GM12892 (cell line): ENCODE data around the gene TBX1.

Source experiments
- DNase-seq: peaks from one replicate; pipeline ENCODE4 v3.0.0; 2011; ENCODE audit not compliant: insufficient read length
- FAIRE-seq: peaks from 2 replicates; lab custom pipeline; 2011; peaks lifted over from hg19 to GRCh38; lab: Jason Lieb, UNC
- POLR2A ChIP-seq: IDR thresholded peaks from 2 replicates; pipeline ENCODE4 v1.6.1; 2011; ENCODE audit warnings: low read depth, low read length, control low read depth
- POLR2AphosphoS5 ChIP-seq: IDR thresholded peaks from 2 replicates; pipeline ENCODE4 v1.6.1; 2011; ENCODE audit warnings: low read depth, low read length, control low read depth
- TAF1 ChIP-seq: IDR thresholded peaks from 2 replicates; pipeline ENCODE4 v1.6.1; 2011; ENCODE audit warnings: low read depth, mild to moderate bottlenecking, control low read depth, low read length, borderline replicate concordance

Gene TBX1

DNA sequence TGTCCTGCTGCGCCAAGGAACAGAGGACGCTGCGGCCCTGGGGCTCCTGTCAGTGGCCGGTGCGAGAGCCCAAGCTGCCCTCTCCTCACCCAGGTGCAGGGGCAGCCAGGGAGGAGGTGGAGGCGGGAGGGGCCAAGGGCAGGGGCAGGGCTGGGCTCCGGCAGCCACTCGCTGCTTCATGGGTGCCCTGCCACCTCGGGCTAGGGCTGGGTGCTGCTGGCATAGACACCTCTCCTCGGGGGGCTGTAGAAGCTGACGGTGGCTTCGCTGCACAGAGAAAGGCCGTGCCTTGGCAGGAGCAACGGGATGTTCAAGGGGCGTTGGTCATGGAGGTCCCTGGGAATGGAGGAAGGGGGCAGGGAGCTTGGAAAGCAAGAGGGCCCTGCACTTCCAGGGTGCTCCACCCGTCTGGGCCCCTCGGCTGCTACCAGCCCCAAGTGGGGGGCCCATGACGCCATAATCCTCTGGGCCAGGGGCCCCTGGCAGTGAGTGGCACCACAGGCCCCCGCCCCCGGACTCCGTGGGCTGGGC is 1.6 kb upstream of the TBX1 start:
- DNase-seq (no peak), FAIRE-seq (no peak)
- no peak for TF ChIP-seq POLR2AphosphoS5
- TF ChIP-seq TAF1: no peak
- no peak for TF ChIP-seq POLR2A

DNA sequence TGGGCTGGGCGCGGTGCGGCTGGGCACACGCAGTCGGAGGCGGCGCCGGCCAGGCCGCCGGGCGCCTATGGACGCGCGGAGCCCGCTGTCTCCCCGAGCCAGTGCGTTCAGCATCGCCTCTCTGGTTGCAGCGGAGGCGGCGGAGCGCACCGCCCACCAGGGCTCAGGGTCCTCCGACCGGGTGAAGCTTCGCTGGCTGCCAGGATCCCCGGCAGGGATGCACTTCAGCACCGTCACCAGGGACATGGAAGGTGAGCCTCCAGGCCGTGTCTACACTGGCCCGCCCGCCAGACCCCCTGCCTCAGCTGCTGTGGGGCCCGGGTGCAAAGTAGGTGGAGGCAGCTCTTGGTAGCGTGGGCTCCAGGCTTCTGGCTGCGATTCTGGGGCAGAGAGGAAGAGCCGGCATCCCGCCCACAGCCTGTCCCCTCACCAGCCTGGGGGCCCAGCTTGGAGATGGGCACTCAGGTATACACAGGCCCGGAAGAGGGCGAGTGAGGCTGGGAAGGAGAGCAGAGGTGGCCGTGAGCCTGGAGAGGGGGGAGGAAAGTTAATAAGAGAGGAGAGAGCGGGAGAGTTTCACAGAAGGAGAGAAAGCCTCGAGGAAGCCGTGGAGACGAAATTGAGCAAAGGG is 1.0 kb upstream of the TBX1 start:
- DNase-seq (no peak), FAIRE-seq (no peak)
- TF ChIP-seq POLR2A: no peak
- no peak for TF ChIP-seq POLR2AphosphoS5
- no peak for TF ChIP-seq TAF1

DNA sequence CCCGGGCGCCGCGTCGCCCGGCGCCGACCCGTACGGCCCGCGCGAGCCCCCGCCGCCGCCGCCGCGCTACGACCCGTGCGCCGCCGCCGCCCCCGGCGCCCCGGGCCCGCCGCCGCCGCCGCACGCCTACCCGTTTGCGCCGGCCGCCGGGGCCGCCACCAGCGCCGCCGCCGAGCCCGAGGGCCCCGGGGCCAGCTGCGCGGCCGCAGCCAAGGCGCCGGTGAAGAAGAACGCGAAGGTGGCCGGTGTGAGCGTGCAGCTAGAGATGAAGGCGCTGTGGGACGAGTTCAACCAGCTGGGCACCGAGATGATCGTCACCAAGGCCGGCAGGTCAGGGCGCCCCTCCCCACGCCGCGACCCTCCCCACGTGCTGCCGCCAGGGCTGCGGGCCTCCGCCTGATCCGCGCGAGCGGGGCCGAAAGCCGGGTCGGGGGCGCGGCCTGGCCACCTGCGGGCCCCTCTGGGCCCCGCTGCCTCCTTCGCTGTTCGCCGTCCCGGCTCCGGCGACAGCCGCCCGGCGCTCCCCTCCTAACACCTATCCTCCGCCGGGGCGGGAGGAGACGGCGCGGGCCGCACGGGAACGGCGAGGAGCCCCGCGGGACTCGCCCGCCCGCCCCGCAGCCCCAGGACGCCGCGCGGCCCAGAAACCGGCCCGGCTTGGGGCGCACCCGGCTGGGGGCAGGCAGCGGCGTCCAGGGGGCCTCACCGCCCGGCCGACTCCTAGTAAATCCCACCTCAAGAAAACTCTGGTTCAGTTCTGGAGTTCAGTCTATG is 560 bp downstream of the TBX1 start:
- no peak for DNase-seq
- FAIRE-seq: no peak
- no peak for TF ChIP-seq POLR2AphosphoS5

DNA sequence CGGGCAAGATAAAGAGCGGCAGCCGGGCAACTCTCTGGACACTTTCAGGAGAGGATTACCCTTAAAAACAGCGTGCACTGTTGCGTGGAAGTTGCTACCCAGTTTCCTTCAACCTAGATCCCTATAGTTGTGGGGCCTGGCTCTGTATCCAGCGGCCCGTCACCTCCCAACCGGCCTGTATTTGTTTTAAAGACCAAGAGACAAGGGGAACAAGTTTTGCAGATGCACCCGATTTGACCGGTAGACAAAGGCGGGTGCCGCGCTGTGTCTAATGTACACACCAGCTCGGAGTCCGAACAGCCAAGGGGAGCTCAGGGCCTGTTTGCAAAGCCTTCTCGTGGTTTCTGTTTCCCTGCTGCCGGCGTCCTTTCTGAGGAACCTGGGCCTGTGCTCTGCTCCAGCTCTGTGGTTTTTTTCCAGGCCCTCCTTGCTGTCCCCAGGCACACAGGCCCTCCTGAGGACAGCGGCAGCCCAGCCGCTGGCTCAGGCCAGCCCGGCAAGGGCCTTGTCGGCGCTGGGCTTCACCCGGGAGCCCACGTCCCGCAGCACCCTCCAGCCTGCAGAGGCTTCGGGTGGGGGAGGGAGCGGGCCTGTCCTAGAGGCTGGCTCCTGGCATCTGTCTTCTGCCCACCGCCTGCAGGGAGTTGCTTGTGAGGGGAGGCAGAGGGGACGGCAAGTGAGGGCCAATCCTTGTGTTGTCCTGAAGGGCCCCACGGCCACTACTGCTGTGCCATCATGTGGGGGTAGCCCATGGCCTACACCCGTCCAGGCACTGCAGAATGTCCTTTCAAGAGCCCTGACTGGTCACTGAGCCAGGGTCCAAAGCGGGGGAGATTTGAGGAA is 1.4 kb downstream of the TBX1 start:
- DNase-seq (no peak), FAIRE-seq (no peak)
- TF ChIP-seq POLR2AphosphoS5 (no peak), TAF1 (no peak), POLR2A (no peak)

DNA sequence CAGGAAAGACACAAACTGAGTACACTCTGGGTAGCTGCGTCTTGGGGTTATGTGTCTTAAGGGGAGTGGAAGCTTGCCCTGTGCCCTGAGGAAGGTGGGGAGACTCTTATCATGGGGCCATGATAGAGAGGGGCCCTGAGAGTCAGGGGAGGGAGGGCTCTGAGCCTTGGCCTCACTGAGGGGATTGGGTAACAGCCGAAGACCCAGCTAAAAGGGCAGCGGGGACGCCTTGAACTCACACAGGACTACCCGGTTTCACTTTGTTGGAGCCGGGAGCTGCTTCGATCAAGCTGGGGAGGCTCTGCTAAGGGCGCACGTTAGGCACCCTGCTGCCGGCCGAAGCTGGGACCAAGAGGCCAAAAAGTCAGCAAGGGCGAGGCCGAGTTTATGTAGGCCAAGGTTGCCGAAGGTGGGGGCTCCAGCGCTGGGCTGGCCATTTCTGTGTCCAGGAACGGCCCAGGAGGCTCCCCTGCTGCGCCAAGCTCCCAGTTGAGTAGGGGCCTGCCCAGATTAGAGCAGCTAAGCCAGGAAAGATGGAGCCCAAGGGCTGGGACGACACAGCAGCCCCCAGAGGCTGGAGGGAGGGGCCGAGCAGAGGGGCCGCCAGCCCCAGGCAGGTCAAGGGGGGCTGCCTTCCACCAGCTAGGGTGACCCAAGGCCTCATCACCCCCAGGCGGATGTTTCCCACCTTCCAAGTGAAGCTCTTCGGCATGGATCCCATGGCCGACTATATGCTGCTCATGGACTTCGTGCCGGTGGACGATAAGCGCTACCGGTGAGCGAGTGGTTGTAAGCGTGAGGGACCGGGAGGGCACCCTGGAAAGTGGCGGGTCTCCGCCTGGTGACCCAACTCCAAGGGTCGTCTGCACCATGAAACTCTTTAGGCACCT is 2.2 kb downstream of the TBX1 start:
- TF ChIP-seq POLR2AphosphoS5: no peak
- TF ChIP-seq TAF1: no peak
- no peak for TF ChIP-seq POLR2A
- FAIRE-seq (no peak), DNase-seq (no peak)

DNA sequence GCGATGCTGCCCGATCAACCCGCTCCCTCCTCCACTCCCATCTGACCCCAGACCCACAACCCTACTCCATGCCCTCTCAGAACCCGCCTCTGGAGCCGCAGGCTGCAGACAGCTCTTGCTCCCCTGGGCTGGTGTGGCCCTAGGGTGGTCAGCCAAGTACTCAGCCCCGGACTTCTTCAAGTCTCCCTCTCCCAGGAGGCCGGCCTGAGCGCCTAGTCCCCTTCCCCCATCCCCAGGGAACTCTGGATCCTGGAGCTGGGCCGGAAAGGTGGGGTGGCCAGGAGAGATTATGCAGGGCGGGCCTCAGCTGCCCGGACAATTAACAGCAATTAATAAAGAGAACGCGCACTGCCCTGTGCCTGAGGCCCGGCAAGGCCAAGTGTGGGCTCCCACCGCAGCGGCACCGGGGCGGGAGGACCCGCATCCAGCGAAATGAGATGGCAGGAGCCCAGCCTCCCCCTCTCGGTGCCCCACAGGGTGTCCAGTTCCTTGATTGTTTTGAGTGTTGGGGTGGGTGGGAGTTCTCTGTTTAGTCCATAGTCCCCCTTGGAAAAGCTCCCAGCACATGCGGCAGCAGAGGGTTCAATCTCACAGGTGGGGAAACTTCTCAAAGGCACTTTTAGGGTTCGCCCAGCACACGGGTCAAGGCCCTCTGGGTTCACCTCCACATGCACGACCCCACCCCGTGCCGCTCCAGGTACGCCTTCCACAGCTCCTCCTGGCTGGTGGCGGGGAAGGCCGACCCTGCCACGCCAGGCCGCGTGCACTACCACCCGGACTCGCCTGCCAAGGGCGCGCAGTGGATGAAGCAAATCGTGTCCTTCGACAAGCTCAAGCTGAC is 3.1 kb downstream of the TBX1 start:
- no peak for TF ChIP-seq POLR2AphosphoS5
- no peak for TF ChIP-seq TAF1
- TF ChIP-seq POLR2A: no peak
- FAIRE-seq (no peak), DNase-seq (no peak)

DNA sequence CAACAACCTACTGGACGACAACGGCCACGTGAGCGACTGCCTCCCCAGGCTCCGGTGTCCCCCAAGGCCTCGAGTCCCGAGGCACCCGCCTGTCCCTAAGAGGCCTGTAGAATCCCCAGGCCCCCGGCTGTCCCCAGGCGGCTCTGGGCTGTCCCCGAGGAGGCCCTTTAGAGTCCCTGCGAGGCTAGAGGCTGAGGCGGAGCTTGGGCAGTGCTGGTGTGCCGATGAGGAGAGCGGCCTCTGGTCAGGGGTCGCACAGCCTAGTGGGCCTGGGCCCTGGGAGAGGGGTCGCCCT is 3.7 kb downstream of the TBX1 start:
- TF ChIP-seq POLR2AphosphoS5 (no peak), POLR2A (no peak), TAF1 (no peak)
- DNase-seq (no peak), FAIRE-seq (no peak)

DNA sequence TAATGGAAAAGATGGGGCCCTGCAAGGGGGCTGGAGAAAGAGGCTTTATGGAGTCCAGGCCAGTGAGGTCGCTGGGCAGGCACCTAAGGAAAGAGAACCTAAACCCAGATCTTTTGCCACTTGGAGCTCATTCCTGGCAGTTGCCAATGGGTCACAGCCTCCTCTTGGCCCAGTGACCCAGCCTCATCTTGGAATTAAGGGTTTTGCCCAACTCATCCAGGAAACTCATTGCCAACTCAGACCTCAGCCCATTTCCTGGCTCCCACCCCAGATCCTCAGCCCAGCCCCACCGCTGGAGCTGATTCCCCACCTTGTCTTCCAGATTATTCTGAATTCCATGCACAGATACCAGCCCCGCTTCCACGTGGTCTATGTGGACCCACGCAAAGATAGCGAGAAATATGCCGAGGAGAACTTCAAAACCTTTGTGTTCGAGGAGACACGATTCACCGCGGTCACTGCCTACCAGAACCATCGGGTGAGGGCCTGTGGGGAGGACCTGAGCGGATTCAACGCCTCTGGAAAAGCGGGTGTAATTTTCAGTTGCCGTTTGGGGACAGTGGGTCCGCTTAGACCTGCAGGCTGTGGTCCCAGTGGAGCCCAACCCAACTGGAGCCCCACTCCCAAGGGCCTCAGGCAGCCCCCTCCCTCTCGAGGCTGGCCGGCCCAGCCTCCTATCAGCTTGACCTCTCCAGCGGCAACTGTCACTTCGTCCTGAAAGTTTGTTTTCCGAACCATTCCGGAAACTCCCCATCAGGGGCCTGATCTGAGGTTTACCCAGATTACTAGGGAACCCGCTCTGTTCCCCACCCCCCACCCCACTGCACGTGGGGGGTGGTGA is 4.3 kb downstream of the TBX1 start:
- no peak for FAIRE-seq
- TF ChIP-seq POLR2AphosphoS5 (no peak), POLR2A (no peak), TAF1 (no peak)

DNA sequence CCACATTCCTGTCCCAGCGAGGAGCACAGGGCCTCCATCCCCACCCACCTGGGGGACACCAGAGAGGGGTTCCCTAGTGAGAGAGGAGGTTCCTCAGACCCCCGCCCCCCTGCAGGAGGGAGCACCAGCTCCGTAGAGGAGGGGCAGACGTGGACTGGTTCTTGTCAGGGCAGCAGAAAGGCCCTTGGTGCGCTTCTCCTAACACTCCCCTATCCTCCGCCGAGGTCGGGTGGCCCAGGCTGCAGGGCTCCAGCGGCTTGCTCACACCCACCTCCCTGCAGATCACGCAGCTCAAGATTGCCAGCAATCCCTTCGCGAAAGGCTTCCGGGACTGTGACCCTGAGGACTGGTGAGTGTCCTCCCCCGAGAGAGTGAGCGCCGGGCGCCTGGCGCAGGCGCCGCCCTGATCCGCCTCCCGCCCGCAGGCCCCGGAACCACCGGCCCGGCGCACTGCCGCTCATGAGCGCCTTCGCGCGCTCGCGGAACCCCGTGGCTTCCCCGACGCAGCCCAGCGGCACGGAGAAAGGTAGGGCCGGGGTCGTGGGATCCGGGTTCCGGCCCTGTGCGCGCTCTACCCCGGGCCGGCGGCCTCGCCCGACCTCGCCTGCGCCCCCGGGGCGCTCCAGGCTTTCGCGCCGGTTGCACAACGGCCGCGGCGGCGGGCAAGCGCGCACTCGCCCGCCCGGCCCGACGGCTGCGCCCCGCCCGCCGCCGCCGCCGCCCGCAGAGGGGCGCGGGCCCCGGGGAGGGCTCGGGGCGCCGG is 5.1 kb downstream of the TBX1 start:
- no peak for DNase-seq
- no peak for TF ChIP-seq TAF1
- TF ChIP-seq POLR2A: no peak
- TF ChIP-seq POLR2AphosphoS5: no peak
- FAIRE-seq: no peak

More for the DNA sequence above, 4.3 kb downstream of the TBX1 start:
- no peak for DNase-seq

DNA sequence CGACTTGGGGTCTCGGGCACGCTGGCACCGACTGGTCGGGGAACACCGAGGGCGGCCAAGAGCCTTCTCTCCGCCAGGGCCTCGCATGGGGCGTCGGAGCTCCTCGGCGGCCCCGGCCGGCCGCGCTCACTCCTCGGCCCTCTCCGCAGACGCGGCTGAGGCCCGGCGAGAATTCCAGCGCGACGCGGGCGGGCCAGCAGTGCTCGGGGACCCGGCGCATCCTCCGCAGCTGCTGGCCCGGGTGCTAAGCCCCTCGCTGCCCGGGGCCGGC is 5.6 kb downstream of the TBX1 start:
- no peak for FAIRE-seq
- TF ChIP-seq POLR2A (no peak), POLR2AphosphoS5 (no peak), TAF1 (no peak)
- no peak for DNase-seq
